Stimulated activated CD4-positive, alpha-beta T cell treated with anti-CD3 and anti-CD28 coated beads, Interleukin-15, amount 100 ng/mL, for 48 hours (primary cell): ENCODE data around the gene TRIP4.

Source experiments
- DNase-seq, 2 donors: peaks; one replicate each; pipeline ENCODE4 v3.0.0-alpha.2; 2020; ENCODE audit warnings: low read depth in 2 of 2

Gene TRIP4

DNA sequence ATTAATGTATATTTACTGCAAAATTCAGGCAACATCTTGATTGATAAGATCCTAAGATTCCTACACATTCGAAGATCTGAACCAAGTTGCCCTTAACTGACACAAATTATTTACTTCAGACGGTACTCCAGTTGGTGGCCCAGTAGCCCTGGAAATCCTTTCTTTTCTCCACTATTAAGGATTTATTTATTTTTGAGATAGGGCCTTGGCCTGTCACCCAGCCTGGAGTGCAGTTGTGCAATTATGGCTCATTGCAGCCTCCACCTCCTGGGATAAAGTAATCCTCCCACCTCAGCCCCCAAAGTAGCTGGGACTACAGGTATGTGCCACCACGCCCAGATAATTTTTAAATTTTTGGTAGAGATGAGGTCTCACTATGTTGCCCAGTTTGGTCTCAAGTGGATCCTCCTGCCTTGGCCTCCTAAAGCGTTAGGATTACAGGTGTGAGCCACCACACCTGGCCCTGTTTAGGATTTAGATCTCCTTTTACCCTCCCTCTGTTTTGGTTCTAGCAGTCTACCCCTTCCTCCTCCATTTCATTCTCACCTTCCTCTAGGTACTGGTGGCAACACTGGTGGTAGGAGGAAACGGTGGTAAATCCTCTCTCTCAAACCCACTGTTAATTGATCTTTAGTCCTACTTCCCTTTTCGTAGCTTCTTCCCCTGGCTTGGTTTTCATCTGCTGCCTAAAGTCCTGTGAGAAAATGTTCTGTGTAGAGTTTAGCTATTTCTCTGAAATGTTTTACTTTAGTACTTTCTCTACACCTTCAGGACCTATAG lies 60.1 kb downstream of the TRIP4 start:
- DNase-seq: no peak

DNA sequence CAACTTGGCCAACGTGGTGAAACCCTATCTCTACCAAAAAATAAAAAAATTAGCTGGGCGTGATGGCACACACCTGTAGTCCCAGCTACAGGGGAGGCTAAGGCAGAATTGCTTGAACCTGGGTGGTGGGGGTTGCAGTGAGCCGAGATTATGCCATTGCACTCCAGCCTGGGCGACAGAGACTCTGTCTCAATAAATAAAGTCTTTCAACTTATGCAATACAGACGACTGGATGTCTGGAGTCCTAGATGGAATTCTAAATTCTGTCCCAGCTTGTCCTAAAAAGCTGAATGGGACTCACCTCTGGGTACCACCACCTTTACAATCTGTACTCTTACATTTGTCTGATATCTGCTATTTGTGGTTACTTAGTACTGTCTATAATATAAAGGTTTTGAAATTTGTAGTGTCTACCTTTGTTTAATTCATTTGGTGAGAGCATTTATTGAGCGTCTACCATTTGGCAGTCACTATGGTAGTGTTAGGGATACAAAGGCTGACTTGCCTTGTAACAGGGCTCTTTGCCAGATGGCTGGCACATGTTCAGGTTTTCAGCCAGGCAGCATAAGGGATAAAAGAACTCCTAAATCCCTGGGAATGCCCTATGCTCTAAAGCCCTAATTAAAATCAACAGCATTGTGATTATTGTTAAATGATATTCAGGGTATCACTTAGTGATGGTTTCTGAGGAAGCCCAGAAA lies 65.5 kb downstream of the TRIP4 start:
- no peak for DNase-seq

DNA sequence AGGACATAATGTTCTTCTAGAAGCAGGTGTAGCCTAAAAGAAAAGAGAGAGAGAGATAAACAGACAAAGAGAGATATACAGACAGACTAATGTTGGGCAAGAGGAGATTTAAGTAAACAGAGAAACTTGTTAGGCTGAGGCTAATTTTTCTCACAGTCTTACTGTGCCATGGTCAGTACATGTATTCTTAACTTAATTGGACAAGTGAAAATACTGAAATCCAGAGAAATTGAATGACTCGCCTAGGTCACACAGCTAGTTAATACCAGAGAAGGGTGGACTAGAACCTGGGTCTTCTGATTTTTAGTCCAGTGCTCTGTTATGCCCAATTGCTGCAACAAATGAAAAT lies 66.0 kb downstream of the TRIP4 start:
- no peak for DNase-seq

DNA sequence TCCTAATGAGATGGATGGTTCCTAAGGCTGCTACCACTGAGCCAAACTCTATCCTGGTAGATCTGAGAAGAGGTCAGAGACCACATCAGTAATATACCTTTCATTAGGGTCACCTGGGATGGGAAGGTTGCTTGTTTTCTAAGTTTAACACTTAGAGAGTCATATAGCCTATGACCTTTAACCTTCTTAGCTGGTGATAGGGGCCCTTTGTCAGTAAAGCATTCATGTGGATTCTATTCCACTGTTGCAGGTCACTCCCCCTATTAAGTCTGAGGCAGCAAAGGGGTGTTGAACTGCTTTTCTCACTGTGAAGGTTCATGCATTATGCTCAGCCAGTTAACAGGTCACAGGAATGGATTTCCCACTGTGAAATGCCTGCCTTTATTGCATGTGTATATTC lies 66.6 kb downstream of the TRIP4 start:
- DNase-seq: no peak

DNA sequence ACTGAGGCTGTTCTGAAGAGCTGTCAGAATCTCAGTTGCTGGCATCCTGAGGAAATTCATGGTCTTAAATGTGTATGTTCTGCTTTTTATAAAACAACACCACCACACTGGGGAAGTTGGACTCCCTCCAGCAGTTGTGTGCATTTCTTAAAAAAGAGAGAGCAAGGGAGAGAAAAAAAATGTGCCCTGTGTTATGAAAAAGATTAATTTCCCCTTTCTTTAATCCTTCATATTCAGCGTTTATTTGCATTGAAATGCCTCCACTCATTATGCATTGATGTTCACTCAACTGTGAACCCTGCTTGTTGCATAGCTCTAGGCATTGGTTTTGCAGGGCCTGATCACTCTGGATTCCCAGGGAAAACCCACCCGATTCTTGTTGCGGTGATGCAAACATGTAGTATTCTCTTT lies 68.3 kb downstream of the TRIP4 start:
- no peak for DNase-seq

DNA sequence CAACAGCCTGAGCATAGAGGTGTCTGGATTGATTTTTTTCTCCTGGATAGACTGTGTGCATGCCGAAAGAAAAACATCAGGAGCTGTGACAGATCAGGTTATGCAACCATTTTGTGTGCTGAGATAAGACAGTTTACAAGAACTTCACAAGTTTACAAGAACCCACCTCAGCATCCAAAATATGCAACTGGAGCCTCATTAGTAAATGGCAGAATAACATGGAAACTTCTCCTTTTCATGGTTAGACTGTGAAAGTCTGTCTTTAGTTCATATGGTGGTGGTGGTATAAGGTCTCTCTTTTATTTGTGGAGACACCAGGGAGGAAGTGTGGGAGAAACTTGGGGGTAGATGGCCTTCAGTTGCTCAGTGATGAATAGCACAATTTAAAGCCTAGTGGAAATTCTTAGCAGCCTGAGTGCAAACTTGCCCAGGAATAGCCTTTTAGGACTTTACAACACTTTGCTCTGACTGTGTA lies 69.0 kb downstream of the TRIP4 start:
- DNase-seq: no peak

DNA sequence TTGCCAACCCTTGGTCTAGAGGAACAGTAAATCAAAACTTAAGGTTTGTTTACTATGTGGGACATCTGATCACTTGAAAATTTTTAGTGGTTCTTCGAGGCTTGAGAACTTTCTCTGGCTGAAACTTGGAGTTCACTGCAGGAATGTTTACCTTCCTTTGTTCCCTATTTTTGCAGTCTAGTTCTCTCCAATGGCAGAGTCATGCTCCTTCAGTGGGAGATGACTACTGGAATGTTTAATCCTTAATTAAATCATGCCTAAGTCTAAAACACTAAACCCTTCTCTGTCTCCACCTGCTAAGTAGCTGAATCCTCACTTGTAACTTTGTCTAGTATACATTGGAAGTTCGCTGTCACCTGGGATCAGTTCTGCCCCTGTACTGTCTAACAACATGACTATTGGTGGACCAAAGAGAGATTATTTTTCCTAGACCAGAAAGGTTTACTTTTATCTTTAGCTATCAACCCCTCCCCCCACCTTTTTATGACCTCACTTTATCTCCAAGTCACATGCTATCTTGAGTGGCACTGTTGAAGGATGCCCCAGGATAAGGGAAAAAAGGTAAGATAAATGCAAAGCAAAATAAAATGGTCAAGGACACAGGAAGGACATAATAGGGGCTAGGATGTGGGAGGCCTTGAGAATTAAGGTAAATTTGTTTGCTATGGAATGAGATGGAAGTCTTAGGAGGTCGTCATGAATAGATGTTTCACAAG lies 71.6 kb downstream of the TRIP4 start:
- no peak for DNase-seq

DNA sequence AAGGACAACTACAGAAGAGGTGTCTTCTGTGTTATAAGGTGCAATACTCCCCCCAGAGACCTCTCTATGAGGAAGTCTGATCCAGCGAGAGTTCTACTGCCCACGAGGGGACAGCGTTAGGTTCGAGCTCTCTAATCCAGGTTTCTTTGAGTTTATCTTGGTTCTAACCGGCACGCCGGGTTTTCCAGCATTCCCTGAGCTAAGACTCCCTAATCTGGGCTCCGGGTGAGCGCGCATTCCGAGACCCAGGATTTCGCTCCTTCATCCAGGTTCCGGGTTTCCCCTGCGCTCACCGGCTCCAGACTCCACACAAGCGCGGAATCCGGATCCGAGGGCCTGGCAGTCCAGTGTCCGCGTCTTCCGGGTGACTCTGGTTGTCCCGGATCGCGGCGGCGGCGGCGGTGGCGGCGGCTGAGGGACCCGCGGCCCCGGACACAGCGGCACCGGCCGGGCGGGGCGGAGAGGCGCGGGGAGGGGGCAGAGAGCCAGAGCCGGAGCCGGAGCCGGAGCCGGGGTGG lies 72.6 kb downstream of the TRIP4 start, which contains the start of gene ZNF609:
Gene ZNF609 (plus strand): TSS at position 373 of the 518 bp plus-strand sequence. CDS start 38,842 bp downstream, outside the sequence.
- DNase-seq: peak; percentile 80 to 88

DNA sequence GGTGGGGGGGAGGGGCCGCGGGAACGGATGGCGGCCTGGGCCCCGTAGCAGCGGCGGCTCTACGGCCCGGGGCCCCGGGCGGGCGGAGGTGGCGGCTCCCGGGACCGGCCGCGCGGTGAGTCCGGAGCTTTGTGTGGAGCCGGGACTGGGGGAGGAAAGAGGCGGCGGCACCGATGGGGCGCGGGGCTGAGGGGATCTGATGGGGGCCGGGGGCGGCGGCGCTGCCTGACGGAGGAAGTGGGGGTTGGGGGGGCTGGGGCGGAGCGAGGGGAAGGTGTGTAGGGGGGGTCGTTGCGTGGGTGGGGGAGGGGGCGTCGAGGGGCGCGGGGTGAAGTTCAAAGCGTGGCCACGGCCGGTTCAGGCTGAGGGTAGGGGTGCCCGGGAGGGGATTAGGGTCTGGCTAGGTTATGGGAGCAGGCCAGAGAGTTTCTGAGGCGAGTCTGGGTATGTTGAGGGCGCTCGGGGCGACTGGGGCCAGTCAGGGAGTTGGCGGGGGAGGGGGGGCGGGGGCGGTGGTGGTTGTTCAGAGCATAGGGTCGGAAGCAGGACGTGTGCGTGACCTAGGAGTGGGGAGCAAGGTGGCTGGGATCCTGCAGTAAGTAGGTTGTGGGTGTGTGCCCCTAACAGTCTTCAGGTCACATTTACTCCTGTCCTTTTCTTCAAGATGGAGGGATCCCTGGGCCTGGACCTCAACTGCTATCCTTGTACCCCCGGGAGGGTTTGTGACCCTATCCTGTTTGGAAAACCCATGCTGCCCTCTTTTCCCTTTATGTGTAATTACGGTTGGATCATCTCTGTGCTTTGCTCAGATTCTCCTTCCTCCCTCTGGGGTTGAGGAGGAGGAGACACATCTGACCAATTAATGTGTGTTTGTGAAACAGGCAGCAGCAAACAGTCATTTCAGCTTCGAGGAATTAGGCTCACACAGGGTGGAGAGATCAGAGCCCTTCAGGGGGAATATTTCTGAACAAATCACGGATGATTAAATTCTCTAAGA lies 73.4 kb downstream of the TRIP4 start:
- DNase-seq: peak; percentile 13 to 19

DNA sequence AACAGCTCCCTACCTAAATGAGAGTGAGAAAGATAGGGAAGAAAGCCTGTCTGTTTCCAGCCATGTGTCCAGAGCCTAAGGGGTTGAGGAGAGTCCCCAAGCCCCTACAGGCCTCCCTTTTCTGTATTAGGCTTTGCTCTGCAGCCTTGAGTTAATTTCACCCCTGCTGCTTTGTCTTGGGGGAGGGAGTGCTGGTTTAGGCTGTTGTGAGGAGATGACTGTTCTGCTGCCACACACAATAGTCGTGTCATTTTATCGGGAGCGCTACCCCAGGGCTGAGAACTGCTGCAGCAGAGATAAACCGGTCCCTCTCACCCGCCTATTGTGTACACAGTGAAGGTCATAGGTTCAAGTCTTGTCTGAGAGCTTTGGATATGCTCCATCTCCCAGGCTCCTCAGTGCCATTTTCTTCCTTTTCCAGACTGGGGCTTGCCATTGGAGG lies 74.1 kb downstream of the TRIP4 start:
- peak; percentile 10 to 11 for DNase-seq

DNA sequence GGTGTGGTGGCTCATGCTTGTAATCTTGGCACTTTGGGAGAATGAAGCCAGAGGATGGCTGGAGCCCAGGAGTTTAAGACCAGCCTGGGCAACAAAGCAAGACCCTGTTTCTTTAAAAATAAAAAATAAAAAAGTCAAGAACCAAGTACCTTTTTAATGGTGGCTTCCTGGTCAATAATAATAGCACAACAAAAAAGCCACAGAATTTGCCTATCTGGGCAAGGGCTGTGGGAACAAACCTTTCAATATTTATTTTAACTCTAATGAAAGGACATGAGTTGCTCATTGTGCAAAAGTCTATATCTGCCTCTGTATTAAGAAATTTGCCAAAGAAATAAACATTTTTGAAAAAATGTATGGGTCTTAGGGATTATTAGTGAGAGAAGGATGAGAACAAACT lies 74.9 kb downstream of the TRIP4 start:
- DNase-seq: no peak

DNA sequence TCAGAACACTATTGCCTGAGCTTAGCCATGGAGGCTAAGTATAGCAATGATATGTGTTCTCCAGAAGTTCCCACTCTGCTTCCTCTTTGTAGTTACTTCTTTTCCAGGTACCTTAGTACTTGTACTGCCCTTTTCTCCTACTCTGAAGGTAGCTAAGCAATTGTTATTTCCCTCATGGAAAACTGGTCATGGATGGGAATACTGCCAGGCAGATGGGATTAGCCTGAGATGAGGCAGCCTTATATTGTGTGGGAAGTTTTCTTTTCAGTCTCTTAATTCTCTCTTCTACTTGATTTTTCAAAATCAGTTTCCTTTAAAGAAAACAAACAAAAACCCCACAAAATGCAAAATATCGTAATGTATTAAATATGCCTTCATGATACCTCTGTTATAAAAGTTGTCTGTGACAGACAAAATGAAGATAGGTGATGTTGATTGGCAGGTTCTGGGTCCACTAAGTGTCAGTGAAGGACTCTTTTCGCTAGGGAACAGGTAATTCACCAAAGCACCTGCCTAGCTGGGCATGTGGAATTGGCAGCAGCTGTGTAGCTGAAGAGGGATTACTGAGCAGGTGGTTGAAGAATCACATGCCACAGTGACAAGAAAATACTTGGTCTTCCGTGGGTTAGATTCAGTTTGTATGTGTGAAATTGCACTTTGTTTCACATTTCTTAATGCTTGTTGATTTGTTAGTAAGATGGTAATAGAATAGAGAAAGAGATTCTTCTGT lies 76.8 kb downstream of the TRIP4 start:
- no peak for DNase-seq

DNA sequence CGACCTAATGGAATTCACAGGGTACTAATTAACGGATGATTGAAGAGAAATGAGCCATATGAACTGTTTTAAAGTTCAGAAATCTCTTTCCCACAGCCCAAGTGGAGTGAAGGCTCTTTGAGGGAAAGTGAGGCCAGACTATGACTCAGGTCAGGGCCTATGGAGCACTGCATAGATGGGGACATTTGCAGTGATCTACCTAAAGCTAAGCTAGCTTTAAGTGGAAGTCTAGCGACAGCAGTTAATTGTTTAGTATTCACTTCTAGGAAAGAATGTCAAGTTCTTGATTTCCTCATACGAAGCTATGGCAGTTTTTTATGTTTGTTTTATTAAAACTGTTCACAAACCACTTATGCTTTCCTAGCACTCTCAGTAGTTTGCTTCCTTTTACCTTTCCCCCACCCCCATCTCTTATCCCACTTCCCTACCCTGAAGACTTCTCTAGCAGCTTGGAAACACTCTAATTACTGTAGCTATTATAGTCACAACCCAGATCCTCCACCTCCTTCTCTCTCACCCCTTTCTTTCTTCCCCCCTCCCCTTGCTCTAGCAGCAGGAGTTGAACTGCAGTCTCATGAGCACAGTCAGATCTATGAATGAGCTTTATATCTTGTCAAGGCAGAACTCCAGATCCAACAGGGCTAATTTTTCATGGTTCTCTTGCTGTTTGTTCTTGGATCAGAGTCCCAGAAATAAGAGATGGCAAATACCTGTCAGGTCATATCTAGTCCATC lies 78.9 kb downstream of the TRIP4 start:
- no peak for DNase-seq

DNA sequence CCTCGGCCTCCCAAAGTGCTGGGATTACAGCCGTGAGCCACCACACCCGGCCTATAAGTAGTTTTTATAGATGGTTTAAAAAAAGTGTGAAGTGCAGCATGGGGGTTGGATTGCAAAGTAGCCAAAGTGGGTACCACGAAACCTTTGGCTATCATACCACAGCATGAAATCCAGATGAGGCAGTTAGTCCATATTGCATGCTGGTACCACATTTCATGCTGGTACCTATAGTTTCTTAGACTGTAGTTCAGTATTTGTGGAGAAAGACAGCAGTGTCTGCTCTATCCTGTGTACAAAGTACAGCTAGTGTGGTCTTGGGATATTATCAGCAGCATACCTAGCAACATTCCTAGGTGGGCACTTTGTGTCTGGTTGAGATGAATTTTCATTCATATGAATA lies 84.5 kb downstream of the TRIP4 start:
- DNase-seq: no peak

DNA sequence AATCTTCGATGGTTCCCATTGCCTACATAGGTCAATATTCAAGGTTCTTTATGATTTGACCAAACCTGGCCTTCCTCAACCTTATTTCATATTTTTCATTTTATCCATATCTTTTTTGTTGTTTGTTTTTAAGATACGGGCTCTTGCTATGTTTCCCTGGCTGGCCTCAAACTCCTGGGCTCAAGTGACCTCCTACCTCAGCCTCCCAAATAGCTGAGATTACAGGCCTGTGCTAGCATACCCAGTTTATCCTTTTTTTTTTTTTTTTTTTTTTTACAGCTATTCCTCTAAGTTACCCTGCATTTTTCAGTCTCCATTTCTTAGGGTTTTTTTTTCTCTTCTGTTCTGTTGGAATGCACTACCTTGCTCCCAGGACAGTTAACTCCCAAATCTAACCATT lies 87.2 kb downstream of the TRIP4 start:
- no peak for DNase-seq

DNA sequence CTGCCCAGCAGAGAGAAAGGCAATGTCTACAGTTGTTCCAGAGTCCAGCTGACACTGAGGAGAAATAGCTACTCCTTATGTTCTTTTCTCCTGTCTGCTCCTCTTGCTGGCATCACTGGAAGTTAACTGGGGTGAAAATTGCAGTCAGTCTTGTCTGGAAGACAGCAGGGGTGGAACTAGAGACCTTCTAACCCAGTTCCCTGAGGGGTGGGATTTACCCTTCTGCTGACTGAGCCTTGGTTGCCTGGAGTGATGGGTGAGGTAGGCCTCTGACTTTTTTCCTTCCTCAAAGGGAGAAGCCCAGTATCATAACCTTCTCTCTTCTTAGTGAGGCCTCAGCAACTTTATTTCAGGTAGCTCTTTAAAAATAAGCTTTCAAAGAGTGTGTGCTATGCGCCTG lies 88.9 kb downstream of the TRIP4 start:
- DNase-seq: no peak

DNA sequence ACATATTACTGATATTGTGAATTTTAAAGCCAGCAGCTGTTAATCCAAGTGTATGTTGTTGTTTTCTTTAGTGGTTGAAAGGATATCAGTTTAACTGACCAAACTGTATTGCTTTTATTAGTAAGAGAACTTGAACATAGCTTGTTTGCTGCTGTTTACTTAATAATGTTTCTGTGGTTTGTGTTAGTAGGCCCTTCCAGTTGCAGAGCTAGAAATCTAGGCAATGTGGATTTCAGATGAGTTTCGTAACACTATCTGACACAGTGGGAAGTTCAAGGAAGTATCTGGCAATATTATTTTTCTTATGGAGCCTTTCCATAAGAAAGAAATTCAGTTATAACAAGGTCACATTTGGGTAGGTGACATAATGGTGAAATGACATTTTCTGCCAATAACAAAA lies 91.2 kb downstream of the TRIP4 start:
- no peak for DNase-seq

DNA sequence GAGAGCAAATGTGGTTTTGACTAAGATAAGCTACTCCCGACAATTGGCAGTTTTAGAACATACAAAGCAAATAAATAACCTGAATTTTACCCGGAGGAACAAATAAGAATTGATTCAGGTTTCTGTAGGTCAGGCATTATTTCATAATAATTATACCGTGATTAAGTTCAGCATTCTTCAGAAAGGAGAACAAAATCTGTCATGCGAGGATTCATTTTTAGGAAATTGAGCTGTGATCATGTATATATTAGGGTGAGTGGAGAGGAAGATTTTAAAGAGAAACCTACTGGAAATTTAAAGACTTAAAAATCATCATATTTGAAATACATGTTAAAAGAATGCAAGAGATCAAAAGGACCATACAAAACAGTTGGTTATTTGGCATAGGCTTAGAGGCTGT lies 93.3 kb downstream of the TRIP4 start:
- no peak for DNase-seq

DNA sequence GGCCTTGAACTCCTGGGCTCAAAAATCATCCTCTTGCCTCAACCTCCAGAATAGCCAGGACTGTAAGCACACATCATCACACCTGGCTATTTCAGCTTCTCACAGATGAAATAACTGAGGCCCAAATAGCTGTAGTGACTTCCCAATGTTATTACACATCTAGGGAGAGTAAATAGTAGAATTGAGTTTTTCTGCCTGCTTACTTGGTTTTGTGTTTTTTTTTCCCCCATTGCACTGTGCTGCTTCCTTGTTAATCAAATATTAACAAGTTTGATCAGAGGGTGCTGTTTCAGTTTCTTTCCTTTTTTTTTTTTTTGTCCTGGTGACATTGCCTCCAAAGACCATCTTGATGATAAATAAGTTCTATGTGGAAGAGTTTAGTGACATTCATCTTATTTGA lies 96.1 kb downstream of the TRIP4 start:
- no peak for DNase-seq

DNA sequence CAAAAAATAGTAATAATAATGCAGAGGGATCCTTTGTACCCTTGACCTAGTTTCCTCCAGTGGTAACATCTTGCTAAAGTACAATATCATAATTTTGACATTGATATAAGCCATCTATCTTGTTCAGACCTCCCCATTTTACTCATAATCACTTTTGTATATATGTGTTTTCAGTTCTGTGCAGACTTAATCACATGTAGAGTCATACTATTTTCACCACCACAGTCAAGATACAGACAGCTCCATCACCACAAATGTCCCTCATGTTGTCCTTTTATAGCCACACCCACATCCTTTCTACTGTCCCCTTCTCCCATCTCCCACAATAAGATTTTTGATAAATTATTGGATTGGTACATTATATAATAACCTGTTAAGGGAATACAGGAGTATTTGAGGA lies 98.2 kb downstream of the TRIP4 start:
- DNase-seq: no peak
